GM12875 (cell line): Measurements from ENCODE around the gene IL22RA1.

ENCODE experiments used
- H3K4me3 ChIP-seq: one replicate; pipeline ENCODE4 v1.5.1; 2011; ENCODE audit warnings: low read depth, low read length, control low read depth
- TF ChIP-seq, protein P1 (sequence below): IDR thresholded peaks from 2 replicates; pipeline ENCODE4 v1.5.1; 2011; ENCODE audit warnings: low read depth, mild to moderate bottlenecking, control low read depth, inconsistent platforms, low read length, moderate library complexity, borderline replicate concordance; ENCODE audit not compliant: insufficient read depth

IL22RA1 gene

DNA sequence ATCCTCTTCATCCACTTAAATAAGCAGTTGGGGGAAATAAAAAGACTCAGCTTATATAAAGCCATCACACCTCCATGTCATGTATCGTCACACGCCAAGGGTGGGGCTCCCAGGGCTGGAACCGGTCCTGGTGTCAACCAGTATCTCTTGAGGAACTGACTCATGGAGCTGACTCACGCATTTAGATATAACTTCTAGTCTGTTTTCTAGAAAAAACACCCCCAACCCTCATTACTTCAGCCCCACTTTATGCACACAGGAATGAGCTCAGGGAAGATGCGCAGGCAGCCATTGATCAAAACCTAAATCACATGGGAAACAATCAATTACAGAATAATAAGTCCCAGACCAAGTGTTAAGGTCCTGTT, 6.9 kb upstream of the IL22RA1 start:
- H3K4me3 ChIP-seq = no peak overlapping the region

DNA sequence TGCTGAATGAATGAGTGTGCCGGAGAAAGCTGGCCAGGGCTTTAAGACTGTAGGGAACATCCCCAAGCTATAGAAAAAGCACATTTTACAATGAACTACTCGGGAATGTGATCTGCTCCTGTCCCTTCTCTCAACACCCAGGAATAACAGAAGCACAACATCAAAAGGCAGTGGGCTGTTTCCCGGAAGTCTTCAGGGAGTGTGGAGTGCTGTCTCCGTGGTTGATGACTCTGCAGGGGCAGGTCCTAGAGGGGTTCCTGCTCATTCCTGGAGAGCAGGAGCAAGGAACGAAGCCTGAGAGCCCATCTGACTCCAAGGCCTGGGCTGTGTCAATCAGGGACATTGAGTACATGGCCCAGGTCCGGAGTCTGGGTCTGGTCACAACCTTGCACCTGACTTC, 4.9 kb upstream of the IL22RA1 start:
- TF ChIP-seq, protein P1, sequence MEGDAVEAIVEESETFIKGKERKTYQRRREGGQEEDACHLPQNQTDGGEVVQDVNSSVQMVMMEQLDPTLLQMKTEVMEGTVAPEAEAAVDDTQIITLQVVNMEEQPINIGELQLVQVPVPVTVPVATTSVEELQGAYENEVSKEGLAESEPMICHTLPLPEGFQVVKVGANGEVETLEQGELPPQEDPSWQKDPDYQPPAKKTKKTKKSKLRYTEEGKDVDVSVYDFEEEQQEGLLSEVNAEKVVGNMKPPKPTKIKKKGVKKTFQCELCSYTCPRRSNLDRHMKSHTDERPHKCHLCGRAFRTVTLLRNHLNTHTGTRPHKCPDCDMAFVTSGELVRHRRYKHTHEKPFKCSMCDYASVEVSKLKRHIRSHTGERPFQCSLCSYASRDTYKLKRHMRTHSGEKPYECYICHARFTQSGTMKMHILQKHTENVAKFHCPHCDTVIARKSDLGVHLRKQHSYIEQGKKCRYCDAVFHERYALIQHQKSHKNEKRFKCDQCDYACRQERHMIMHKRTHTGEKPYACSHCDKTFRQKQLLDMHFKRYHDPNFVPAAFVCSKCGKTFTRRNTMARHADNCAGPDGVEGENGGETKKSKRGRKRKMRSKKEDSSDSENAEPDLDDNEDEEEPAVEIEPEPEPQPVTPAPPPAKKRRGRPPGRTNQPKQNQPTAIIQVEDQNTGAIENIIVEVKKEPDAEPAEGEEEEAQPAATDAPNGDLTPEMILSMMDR = no peak
- no peak overlapping the region for H3K4me3 ChIP-seq

More for the DNA sequence above, 6.9 kb upstream of the IL22RA1 start:
- TF ChIP-seq, protein P1 = no peak

DNA sequence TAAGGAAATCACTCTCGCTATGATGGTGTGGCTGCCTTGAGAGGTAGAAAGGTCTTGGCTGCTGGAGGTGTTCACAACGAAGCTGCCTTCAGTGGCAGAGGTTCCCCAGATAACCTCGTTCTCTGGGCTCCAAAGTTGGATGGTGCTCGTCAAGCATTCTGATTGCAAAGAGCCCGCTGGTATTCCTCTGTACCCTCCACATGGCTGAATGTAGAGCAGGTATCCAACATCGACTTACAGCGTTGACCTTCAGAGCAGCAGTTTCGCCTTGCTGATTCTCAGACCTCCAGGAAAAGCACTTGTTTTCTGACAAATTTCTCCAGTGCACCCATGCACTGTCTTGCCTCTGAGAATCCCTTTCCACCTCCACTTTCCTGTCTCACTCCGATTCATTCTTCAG, 4.3 kb upstream of the IL22RA1 start:
- TF ChIP-seq, protein P1 = no peak
- H3K4me3 ChIP-seq = no peak overlapping the region

DNA sequence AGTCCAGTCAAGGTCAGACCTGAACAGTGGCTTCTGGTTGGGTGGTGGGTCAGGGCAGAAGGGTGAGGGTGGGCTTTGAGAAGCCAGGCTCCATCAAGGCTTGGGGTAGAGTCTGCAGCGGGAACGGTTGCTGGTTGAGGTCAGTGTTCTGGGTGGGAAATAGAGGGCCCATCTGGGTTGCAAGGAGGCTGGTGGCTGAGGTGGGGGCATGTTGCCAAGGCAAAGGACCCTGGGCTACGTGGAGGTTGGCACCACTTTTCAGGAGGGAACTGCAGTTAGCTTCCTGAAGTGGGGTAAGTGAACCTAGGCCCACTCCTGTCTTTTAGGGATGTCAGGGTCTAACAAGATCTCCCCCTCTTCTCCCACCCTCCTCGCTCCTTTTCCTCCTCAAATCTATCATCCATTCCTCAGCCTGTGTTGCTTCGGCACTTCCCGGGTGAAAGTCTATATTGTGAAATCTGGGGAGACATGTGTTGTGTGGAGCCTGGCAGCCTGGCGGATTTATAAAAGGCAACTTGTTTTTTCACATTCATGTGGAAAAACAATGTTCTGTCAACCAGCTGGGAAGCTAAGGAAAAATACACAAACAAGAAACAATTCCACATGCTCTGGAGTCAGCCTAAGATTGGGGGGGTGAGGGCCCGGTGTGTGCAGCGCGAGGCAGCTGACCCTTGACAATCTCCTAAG, 1.5 kb downstream of the IL22RA1 start:
- TF ChIP-seq, protein P1 = no peak
- no peak overlapping the region for H3K4me3 ChIP-seq

DNA sequence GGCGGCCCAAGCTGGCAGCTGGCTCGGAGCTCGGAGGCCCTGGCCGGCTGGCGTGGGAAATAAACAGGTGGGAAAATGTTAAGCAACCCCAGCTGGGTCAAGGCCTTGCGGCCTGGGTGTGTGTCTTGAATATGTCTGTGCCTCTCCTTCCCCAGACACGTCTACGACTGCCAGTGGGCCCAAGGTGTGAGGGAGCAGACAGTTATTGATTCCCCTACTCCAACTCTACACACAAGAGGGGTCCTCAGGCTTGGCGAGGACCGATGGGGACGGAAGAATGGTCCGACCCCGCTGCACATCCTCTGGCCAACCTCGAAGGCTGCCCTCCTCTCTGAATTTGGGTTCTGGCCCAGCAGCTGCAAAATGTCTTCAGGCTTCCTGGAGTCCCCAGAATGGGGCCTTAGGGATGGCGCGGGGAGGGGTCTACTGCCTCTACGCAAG, 2.2 kb downstream of the IL22RA1 start:
- H3K4me3 ChIP-seq = no peak overlapping the region
- TF ChIP-seq, protein P1 = no peak

DNA sequence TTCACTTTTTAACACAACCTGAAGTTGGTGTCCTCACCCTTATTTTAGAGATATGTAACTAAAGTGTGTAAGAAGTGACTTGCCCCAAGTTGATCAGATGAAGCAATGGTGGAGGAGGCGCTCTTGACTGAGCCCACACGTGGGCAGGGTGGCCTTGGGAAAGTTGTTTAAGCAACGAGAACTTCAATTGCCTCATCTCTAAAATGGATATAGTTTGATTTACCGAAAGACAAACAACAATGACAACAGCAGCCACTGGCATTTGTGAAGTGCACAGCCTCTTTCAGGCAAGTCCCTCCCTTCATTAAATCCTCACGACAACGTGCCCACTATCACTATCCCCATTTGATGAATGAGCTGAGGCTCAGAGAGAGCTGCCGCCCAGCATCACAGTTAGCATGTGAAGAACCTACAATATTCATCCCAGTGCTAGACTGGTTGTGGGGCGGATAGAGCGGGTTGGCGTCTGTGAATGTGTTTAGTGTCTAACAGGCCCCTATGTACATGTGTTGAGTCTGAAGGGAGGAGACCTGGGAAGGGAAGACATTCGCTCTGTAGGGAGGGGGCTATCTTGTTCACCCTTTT, 3.0 kb downstream of the IL22RA1 start:
- no peak overlapping the region for H3K4me3 ChIP-seq
- TF ChIP-seq, protein P1 = no peak

DNA sequence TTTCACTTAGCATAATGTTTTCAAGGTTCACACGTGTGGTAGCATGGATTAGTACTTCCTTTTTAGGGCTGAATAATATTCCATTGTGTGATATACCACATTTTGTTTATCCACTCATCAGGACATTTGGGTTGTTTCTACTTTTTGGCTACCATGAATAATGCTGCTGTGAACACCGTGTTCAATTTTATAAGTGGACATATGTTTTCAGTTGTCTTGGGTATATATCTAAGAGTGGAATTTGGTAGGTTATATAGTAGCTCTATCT, 3.8 kb downstream of the IL22RA1 start:
- no peak overlapping the region for H3K4me3 ChIP-seq
- TF ChIP-seq, protein P1 = no peak
